Measurements from ENCODE around the gene FBXL17. TPM values are rescaled to one million over a fixed set of nuclear protein-coding genes. Genes with fewer than 3 reads are reported as not detected.
"Not testable (repeated sequence)": the region's sequence is repeated elsewhere in the genome, so short reads cannot be mapped to it uniquely, and the experiment has no call there.

The FBXL17 gene
- total RNA-seq, 1 donor from 2014 or later, result 8.2 TPM

DNA sequence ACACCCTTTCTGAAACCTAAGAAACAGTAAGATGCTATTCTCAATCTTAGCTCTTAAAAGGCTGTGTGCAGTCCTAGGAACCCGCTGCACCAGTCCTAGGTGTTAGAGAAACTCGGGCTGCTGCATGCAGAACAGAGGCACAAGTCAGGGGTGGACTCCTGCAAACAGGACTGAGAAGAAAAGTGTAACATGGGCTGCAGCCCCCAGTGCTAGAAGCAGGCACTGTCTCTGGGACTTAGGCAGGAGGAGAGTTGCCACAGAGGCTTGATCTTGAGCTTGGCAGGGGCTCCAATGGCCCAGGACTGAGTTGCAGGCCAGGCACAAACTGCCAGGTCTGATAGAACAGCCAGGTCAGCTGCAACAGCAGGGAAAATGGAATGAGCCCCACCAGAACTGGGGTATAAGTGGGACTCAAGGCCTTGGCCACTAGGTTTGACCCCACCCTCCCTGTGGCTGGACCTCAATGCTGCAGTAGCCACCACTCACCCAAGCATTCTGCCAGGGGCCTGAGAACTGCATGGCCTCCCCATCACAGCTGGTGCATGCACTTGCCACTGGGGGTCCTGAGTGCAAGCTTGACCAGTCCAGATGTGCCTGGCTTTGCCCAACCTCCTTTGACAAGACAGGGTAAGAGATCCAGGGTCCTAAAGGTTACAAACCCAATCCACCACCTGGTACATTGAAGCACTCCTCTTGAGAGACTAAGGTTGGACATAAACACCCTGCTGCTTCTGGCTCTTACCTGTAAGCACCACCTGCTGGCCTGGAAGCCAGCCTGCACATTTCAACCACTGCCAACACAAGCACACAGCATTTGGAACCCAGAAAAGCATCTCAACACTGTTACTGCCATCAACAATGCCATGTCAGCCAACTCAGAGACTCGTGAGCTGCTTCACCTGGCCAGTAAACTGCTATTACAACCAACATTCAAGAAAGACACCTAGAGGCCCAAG, 103.3 kb downstream of the FBXL17 start:
- DNase-seq (ENCODE audit: low spot score), result no peak
- intact Hi-C loops (cut with micrococcal nuclease), result no loop called here
- H3K27me3 Mint-ChIP-seq (ENCODE audit: insufficient read depth), result peaks cover 2% of the 10 kb centered on the region
- peaks cover 17% of the 10 kb centered on the region for H3K9me3 Mint-ChIP-seq
- no peak overlapping the region for H3K4me3 Mint-ChIP-seq
- H3K36me3 Mint-ChIP-seq (ENCODE audit: low read depth), result peaks cover 2% of the 10 kb centered on the region
- peaks cover 7% of the 10 kb centered on the region for H3K4me1 Mint-ChIP-seq (ENCODE audit: low read depth)
- no peak overlapping the region for H3K27ac Mint-ChIP-seq

- intact Hi-C loops (cut with micrococcal nuclease), result no loop called here
- H3K27me3 Mint-ChIP-seq (ENCODE audit: insufficient read depth), result peaks cover 2% of the 10 kb centered on the region
- H3K9me3 Mint-ChIP-seq, result peaks cover 3% of the 10 kb centered on the region
- peaks cover 2% of the 10 kb centered on the region for H3K36me3 Mint-ChIP-seq (ENCODE audit: low read depth)
- no peak for DNase-seq (ENCODE audit: low spot score)
- H3K4me3 Mint-ChIP-seq, result no peak overlapping the region
- H3K27ac Mint-ChIP-seq, result no peak overlapping the region
- H3K4me1 Mint-ChIP-seq (ENCODE audit: low read depth), result peaks cover 7% of the 10 kb centered on the region
These were observed 105.5 kb downstream of the FBXL17 start for GRCh38 chr5:108276187-108277050.

DNA sequence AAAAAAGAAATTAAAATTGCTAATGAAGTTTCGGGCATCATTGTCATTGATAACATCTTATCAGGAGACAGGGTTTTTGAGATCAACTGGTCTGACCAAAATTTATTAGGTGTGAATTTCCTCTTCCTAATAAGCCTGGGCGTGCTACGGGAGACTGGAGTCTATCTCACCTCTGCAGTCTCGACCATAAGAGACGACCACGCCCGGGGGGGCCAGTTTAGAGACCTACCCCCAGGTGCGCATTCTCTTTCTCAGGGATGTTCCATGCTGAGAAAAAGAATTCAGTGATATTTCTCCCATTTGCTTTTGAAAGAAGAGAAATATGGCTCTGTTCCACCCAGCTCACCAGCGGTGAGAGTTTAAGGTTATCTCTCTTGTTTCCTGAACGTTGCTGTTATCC, 107.8 kb downstream of the FBXL17 start:
- H3K4me3 Mint-ChIP-seq; H3K36me3 Mint-ChIP-seq (ENCODE audit: low read depth); H3K27me3 Mint-ChIP-seq (ENCODE audit: insufficient read depth); intact Hi-C loops (cut with micrococcal nuclease); H3K4me1 Mint-ChIP-seq (ENCODE audit: low read depth); H3K9me3 Mint-ChIP-seq; DNase-seq (ENCODE audit: low spot score); H3K27ac Mint-ChIP-seq: not testable (repeated sequence)

GRCh38 chr5:108271127-108271526, 110.8 kb downstream of the FBXL17 start:
- Mint-ChIP-seq H3K9me3 (no peaks in the 10 kb centered on the region), H3K36me3 (ENCODE audit: low read depth) (no peaks in the 10 kb centered on the region), H3K4me3 (no peak overlapping the region), H3K27ac (no peak overlapping the region), H3K4me1 (ENCODE audit: low read depth) (no peaks in the 10 kb centered on the region), H3K27me3 (ENCODE audit: insufficient read depth) (peaks cover 2% of the 10 kb centered on the region)
- no peak for DNase-seq (ENCODE audit: low spot score)
- intact Hi-C loops (cut with micrococcal nuclease), result no loop called here

GRCh38 chr5:108266242-108266641, 115.7 kb downstream of the FBXL17 start:
- no peaks in the 10 kb centered on the region for H3K4me1 Mint-ChIP-seq (ENCODE audit: low read depth)
- H3K27ac Mint-ChIP-seq, result no peak overlapping the region
- no peak overlapping the region for H3K4me3 Mint-ChIP-seq
- intact Hi-C loops (cut with micrococcal nuclease), result no loop called here
- H3K9me3 Mint-ChIP-seq, result no peaks in the 10 kb centered on the region
- DNase-seq (ENCODE audit: low spot score), result no peak
- no peaks in the 10 kb centered on the region for H3K36me3 Mint-ChIP-seq (ENCODE audit: low read depth)
- H3K27me3 Mint-ChIP-seq (ENCODE audit: insufficient read depth), result no peaks in the 10 kb centered on the region

DNA sequence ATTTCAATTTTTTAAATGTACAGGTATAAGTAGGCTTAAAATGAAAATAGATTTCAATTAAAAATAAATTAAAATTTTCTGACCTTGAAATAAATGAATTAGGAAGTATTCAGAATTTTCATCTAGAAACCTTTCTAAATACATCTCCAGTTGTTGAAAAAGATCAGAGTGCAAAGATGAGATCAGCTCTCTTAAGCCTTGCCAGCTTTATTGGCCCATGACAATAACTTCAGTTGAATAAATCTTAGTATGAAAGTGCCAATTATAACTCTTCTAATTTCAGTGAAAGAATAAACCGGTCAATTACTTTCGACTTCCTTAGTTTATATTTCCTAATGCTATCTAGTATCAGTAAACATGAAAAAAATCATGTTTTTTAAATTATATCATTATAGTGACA, 117.4 kb downstream of the FBXL17 start:
- Mint-ChIP-seq H3K27ac (no peak overlapping the region), H3K9me3 (no peaks in the 10 kb centered on the region), H3K4me1 (ENCODE audit: low read depth) (no peaks in the 10 kb centered on the region), H3K4me3 (no peak overlapping the region), H3K36me3 (ENCODE audit: low read depth) (no peaks in the 10 kb centered on the region), H3K27me3 (ENCODE audit: insufficient read depth) (no peaks in the 10 kb centered on the region)
- intact Hi-C loops (cut with micrococcal nuclease), result no loop called here
- DNase-seq (ENCODE audit: low spot score), result no peak

GRCh38 chr5:108263338-108263737, 118.6 kb downstream of the FBXL17 start:
- no peak overlapping the region for H3K27ac Mint-ChIP-seq

DNA sequence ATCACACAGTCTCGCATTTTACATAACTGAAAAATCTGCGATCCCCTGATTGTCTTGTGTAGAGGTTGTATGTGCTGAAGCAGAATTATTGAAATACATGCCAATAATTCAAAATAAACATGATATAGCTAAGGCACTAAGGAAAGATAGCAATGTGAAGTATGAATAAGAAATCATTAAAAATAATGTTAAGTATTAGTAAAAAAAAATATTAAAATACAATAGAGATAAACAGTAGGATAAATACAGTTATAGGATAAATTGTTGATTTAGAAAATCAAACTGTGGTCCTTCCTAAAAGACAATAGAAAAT, 121.1 kb downstream of the FBXL17 start:
- no peak for DNase-seq (ENCODE audit: low spot score)
- Mint-ChIP-seq H3K27ac (no peak overlapping the region), H3K9me3 (no peaks in the 10 kb centered on the region), H3K27me3 (ENCODE audit: insufficient read depth) (no peaks in the 10 kb centered on the region), H3K4me3 (no peak overlapping the region), H3K4me1 (ENCODE audit: low read depth) (no peaks in the 10 kb centered on the region), H3K36me3 (ENCODE audit: low read depth) (no peaks in the 10 kb centered on the region)
- intact Hi-C loops (cut with micrococcal nuclease), result loop anchor here (1.0 kb wide), 2 partner anchors 84 to 119 kb away; no protein-coding TSS in a partner anchor

More at GRCh38 chr5:108263338-108263737, 118.6 kb downstream of the FBXL17 start:
- no peaks in the 10 kb centered on the region for H3K9me3 Mint-ChIP-seq
- DNase-seq (ENCODE audit: low spot score), result no peak
- no peaks in the 10 kb centered on the region for H3K27me3 Mint-ChIP-seq (ENCODE audit: insufficient read depth)
- H3K36me3 Mint-ChIP-seq (ENCODE audit: low read depth), result no peaks in the 10 kb centered on the region
- no peak overlapping the region for H3K4me3 Mint-ChIP-seq
- intact Hi-C loops (cut with micrococcal nuclease), result no loop called here
- no peaks in the 10 kb centered on the region for H3K4me1 Mint-ChIP-seq (ENCODE audit: low read depth)

DNA sequence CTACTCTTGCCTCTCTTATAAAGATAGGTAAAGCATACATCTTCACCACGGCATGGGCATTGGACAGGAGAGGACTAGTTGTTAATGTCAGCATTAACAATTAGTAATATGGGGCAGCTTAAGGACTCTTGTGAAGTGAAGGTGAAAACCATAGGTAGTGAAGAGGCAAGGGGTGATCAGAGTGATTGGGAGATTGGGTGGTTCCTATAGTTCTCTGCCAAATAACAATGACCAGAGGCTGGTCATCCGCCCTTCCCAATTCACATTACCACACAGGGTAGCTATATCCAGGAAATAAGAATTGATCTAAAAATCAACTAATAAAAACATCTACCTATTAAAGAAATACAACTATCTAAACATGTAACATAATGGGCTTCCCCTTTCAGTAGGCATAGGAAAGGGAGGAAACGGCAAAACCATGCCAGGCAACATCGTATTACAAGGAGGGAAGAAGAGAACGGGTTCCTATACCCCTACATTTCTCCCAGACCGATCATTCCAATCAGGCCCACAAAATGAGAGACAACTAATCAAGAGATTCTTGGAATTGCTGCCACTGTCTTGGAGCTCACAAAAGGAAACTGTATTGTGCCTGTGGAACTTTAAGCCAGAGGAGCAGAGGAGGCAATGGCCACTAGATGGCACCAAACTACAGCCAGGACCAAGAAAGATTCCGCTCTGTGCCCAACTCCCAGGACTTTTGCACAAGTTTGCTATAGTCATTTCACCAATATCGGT, 121.6 kb downstream of the FBXL17 start:
- H3K4me3 Mint-ChIP-seq, result no peak overlapping the region
- H3K36me3 Mint-ChIP-seq (ENCODE audit: low read depth), result no peaks in the 10 kb centered on the region
- H3K4me1 Mint-ChIP-seq (ENCODE audit: low read depth), result no peaks in the 10 kb centered on the region
- intact Hi-C loops (cut with micrococcal nuclease), result loop anchor here (1.0 kb wide), 2 partner anchors 85 to 120 kb away; no protein-coding TSS in a partner anchor
- DNase-seq (ENCODE audit: low spot score), result peak; percentile 21
- H3K27me3 Mint-ChIP-seq (ENCODE audit: insufficient read depth), result no peaks in the 10 kb centered on the region
- H3K27ac Mint-ChIP-seq, result no peak overlapping the region
- H3K9me3 Mint-ChIP-seq, result no peaks in the 10 kb centered on the region

- H3K4me1 Mint-ChIP-seq (ENCODE audit: low read depth), result no peaks in the 10 kb centered on the region
- no peak for DNase-seq (ENCODE audit: low spot score)
- H3K36me3 Mint-ChIP-seq (ENCODE audit: low read depth), result no peaks in the 10 kb centered on the region
These were observed 122.6 kb downstream of the FBXL17 start for GRCh38 chr5:108259306-108259705.

GRCh38 chr5:108257996-108258395, 123.9 kb downstream of the FBXL17 start:
- Mint-ChIP-seq H3K9me3 (no peaks in the 10 kb centered on the region), H3K4me3 (no peak overlapping the region), H3K4me1 (ENCODE audit: low read depth) (no peaks in the 10 kb centered on the region), H3K27me3 (ENCODE audit: insufficient read depth) (no peaks in the 10 kb centered on the region), H3K36me3 (ENCODE audit: low read depth) (no peaks in the 10 kb centered on the region), H3K27ac (no peak overlapping the region)
- DNase-seq (ENCODE audit: low spot score), result no peak
- intact Hi-C loops (cut with micrococcal nuclease), result no loop called here

More at GRCh38 chr5:108259306-108259705, 122.6 kb downstream of the FBXL17 start:
- H3K27me3 Mint-ChIP-seq (ENCODE audit: insufficient read depth), result no peaks in the 10 kb centered on the region
- no peak overlapping the region for H3K4me3 Mint-ChIP-seq
- intact Hi-C loops (cut with micrococcal nuclease), result no loop called here
- no peak overlapping the region for H3K27ac Mint-ChIP-seq
- H3K9me3 Mint-ChIP-seq, result no peaks in the 10 kb centered on the region

GRCh38 chr5:108255468-108255867, 126.4 kb downstream of the FBXL17 start:
- H3K4me1 Mint-ChIP-seq (ENCODE audit: low read depth), result no peaks in the 10 kb centered on the region
- intact Hi-C loops (cut with micrococcal nuclease), result no loop called here
- no peak for DNase-seq (ENCODE audit: low spot score)
- no peaks in the 10 kb centered on the region for H3K9me3 Mint-ChIP-seq
- H3K27me3 Mint-ChIP-seq (ENCODE audit: insufficient read depth), result no peaks in the 10 kb centered on the region
- no peak overlapping the region for H3K4me3 Mint-ChIP-seq
- no peaks in the 10 kb centered on the region for H3K36me3 Mint-ChIP-seq (ENCODE audit: low read depth)
- no peak overlapping the region for H3K27ac Mint-ChIP-seq
